K562 (cell line): ENCODE data around the gene KRTAP17-1. TPM values are rescaled to one million over a fixed set of nuclear protein-coding genes. Genes with fewer than 3 reads are reported as not detected.

Experiments used
- FOSL1 ChIP-seq: fragments of 200-800 bp; sonication (Bioruptor generic); conservative IDR thresholded peaks from 2 replicates; pipeline ENCODE4 v1.6.1; 2016; ENCODE audit warnings: missing genetic modification characterization, missing compliant biosample characterization
- KAT2B ChIP-seq: IDR thresholded peaks from one replicate; pipeline ENCODE4 v1.6.1; 2012; ENCODE audit warnings: low read depth, mild to moderate bottlenecking, control low read depth, inconsistent platforms, low read length, moderate library complexity
- MCM5 ChIP-seq: fragments of 450-650 bp; IDR thresholded peaks from 2 replicates; pipeline ENCODE4 v1.6.1; 2016; ENCODE audit warnings: low read depth
- NCOR1 ChIP-seq: fragments of 450-650 bp; IDR thresholded peaks from 2 replicates; pipeline ENCODE4 v1.6.1; 2016; ENCODE audit warnings: mild to moderate bottlenecking, moderate library complexity
- RAD21 ChIP-seq, 2 experiments: fragments of 250-450 bp in 1 of 2; fragments of 450-650 bp in 1 of 2; sonication (Bioruptor Pico) in 1 of 2; formaldehyde crosslinking in 1 of 2; IDR thresholded peaks in 1 of 2; conservative IDR thresholded peaks in 1 of 2; 2 replicates each; pipeline versions ENCODE4 v1.4.0 to v1.8.0; 2020 to 2022; ENCODE audit warnings: mild to moderate bottlenecking in 2 of 2, moderate library complexity in 1 of 2
- RBM22 ChIP-seq: fragments of 200-400 bp; formaldehyde crosslinking; IDR thresholded peaks from 2 replicates; pipeline ENCODE4 v1.6.1; 2018; ENCODE audit warnings: low read length, low read depth; ENCODE audit not compliant: poor library complexity, severe bottlenecking
- SREBF2 ChIP-seq: sonication (generic); formaldehyde crosslinking; IDR thresholded peaks from 2 replicates; pipeline ENCODE4 v1.4.0; 2020; ENCODE audit warnings: mild to moderate bottlenecking, missing genetic modification reagents
- TRIM25 ChIP-seq: fragments of 450-650 bp; IDR thresholded peaks from 2 replicates; pipeline ENCODE4 v1.7.0; 2016; ENCODE audit warnings: borderline replicate concordance
- ZNF282 ChIP-seq: sonication (generic); formaldehyde crosslinking; IDR thresholded peaks from 2 replicates; pipeline ENCODE4 v1.8.1; 2023; ENCODE audit warnings: missing genetic modification reagents
- polyA plus RNA-seq, 8 experiments: library from polyadenylated mRNA; depleted of rRNA in 4 of 8; stranded (reverse) in 5 of 8; unstranded in 3 of 8; fragments of >200 nt; fragmentation: Nextera tagmentation in 2 of 8; fragmentation: Illumina TruSeq in 1 of 8; extraction: Ambion mirVana in 2 of 8; extraction: Trizol in 1 of 8; gene quantifications; 2 replicates each; pipeline versions ENCODE4 v1.2.1 to v1.2.3, GENCODE V29; 2011 to 2014; ENCODE audit warnings: inconsistent platforms in 1 of 8, missing spikeins in 1 of 8
- total RNA-seq, 7 experiments: library from RNA; depleted of rRNA in 6 of 7; stranded (reverse); fragments of >200 nt in 6 of 7; fragmentation: Illumina TruSeq in 2 of 7; extraction: Trizol in 2 of 7; gene quantifications; 2 replicates each; pipeline versions ENCODE4 v1.2.1 to v1.2.3, GENCODE V29; 2011 to 2021; ENCODE audit warnings: low replicate concordance in 1 of 7
- TF ChIP-seq, protein P1 (sequence below): IDR thresholded peaks from 2 replicates; pipeline ENCODE4 v1.6.1; 2014; ENCODE audit warnings: antibody characterized with exemption
- TF ChIP-seq, protein P2 (sequence below): fragments of 200-800 bp; sonication (Bioruptor generic); IDR thresholded peaks from 2 replicates; pipeline ENCODE4 v1.6.1; 2016; ENCODE audit warnings: missing genetic modification characterization, missing compliant biosample characterization

Gene KRTAP17-1
- total and polyA plus RNA-seq, 9 of the 15 experiments (the other 6 are each of a cell fraction or from before 2014, with no cell fraction given), result not detected

DNA sequence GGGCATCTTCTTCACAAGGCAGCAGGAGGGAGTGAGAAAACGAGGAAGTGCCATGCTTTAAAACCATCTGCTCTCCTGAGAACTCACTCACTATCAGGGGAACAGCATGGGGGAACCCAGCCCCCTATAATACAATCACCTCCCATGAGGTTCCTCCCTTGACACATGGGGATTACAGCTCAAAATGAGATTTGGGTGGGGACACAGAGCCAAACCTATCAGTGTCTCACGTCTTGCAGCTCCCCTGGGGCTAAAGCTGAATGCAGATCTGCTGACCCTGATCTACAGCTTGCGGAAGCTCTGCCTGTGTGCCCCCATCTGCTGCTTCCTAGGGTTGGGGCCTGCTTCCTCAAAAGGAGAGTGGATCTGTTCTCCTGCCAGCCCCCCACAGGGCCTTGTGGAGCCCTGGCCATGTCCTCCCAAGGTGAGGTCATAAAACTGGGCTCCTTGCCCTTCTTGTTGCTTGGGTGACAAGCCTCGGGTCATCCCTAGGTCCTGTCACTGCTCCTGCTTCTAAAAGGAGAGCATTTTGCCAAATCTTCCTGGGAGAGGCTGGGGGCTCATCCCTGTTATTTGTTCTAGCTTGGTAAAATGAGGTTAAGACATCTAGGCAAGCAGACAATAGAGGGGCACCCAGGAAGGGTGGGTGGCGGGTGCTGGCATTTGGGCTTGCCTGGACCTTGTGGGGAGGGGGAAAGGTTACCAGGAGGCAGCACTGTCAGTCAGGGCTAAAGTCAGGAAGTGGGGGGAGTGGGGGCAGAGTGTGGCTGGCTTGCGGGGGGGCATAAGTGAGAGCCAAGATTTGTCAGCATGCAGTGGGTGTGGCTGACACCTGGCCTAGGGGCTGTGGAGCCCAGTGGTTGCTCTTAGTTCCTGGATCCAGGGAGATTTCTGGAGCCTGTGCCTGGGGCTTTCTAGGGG, 19.1 kb upstream of the KRTAP17-1 start (continued):
- TF ChIP-seq TRIM25, result no peak
- no peak for TF ChIP-seq NCOR1
- TF ChIP-seq ZNF282 (CRISPR knock-in tag), result no peak
- no peak for TF ChIP-seq RBM22
- TF ChIP-seq RAD21 (CRISPR knock-in tag; conservative IDR thresholded peaks at IDR 0.05 in 1 of 2, IDR thresholded peaks at IDR 0.05 in 1 of 2), result no peak
- TF ChIP-seq, protein P1, sequence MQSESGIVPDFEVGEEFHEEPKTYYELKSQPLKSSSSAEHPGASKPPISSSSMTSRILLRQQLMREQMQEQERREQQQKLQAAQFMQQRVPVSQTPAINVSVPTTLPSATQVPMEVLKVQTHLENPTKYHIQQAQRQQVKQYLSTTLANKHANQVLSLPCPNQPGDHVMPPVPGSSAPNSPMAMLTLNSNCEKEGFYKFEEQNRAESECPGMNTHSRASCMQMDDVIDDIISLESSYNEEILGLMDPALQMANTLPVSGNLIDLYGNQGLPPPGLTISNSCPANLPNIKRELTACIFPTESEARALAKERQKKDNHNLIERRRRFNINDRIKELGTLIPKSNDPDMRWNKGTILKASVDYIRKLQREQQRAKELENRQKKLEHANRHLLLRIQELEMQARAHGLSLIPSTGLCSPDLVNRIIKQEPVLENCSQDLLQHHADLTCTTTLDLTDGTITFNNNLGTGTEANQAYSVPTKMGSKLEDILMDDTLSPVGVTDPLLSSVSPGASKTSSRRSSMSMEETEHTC, result no peak
- no peak for TF ChIP-seq FOSL1
- TF ChIP-seq SREBF2 (CRISPR knock-in tag), result no peak
- no peak for TF ChIP-seq KAT2B
- no peak for TF ChIP-seq MCM5
- TF ChIP-seq, protein P2, sequence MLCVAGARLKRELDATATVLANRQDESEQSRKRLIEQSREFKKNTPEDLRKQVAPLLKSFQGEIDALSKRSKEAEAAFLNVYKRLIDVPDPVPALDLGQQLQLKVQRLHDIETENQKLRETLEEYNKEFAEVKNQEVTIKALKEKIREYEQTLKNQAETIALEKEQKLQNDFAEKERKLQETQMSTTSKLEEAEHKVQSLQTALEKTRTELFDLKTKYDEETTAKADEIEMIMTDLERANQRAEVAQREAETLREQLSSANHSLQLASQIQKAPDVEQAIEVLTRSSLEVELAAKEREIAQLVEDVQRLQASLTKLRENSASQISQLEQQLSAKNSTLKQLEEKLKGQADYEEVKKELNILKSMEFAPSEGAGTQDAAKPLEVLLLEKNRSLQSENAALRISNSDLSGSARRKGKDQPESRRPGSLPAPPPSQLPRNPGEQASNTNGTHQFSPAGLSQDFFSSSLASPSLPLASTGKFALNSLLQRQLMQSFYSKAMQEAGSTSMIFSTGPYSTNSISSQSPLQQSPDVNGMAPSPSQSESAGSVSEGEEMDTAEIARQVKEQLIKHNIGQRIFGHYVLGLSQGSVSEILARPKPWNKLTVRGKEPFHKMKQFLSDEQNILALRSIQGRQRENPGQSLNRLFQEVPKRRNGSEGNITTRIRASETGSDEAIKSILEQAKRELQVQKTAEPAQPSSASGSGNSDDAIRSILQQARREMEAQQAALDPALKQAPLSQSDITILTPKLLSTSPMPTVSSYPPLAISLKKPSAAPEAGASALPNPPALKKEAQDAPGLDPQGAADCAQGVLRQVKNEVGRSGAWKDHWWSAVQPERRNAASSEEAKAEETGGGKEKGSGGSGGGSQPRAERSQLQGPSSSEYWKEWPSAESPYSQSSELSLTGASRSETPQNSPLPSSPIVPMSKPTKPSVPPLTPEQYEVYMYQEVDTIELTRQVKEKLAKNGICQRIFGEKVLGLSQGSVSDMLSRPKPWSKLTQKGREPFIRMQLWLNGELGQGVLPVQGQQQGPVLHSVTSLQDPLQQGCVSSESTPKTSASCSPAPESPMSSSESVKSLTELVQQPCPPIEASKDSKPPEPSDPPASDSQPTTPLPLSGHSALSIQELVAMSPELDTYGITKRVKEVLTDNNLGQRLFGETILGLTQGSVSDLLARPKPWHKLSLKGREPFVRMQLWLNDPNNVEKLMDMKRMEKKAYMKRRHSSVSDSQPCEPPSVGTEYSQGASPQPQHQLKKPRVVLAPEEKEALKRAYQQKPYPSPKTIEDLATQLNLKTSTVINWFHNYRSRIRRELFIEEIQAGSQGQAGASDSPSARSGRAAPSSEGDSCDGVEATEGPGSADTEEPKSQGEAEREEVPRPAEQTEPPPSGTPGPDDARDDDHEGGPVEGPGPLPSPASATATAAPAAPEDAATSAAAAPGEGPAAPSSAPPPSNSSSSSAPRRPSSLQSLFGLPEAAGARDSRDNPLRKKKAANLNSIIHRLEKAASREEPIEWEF (CRISPR knock-in tag), result no peak
